RPMI7951 (cell line): ENCODE measurements around the gene OR10J5. TPM values are rescaled to one million over a fixed set of nuclear protein-coding genes. Genes with fewer than 3 reads are reported as not detected.

Experiments
- total RNA-seq: library from RNA; depleted of rRNA; stranded (reverse); fragments of >200 nt; shearing (Covaris generic); gene quantifications from 2 replicates; pipeline ENCODE4 v1.2.3, GENCODE V29; 2014; rRNA removed

OR10J5 gene
- total RNA-seq, 1 experiment from 2014 or later = not detected

Other genes with a start within 250 kb of the OR10J5 start
- gene FCER1A, start 233.7 kb downstream of the OR10J5 start, total RNA-seq = not detected in 2 replicates
- gene OR10J4, start 103.8 kb downstream of the OR10J5 start, total RNA-seq = not detected in 2 replicates
- not detected in 2 replicates for gene OR10J1, start 96.3 kb downstream of the OR10J5 start, total RNA-seq
- not detected in 2 replicates for gene APCS, start 51.8 kb upstream of the OR10J5 start, total RNA-seq
- gene CRP, start 178.6 kb upstream of the OR10J5 start, total RNA-seq = not detected in 2 replicates
- 34.5 and 51.2 TPM in 2 replicates for gene DUSP23, start 245.0 kb upstream of the OR10J5 start, total RNA-seq